NCI-H2227 (cell line): ENCODE measurements around the gene PDE11A.
A peak's percentile ranks its signal among the peaks of the same experiment; 100 is the strongest.

Source experiments
- DNase-seq: peaks from one replicate; lab custom pipeline; 2025; ENCODE audit not compliant: unreplicated experiment; lab: John Stamatoyannopoulos, UW

The PDE11A gene

DNA sequence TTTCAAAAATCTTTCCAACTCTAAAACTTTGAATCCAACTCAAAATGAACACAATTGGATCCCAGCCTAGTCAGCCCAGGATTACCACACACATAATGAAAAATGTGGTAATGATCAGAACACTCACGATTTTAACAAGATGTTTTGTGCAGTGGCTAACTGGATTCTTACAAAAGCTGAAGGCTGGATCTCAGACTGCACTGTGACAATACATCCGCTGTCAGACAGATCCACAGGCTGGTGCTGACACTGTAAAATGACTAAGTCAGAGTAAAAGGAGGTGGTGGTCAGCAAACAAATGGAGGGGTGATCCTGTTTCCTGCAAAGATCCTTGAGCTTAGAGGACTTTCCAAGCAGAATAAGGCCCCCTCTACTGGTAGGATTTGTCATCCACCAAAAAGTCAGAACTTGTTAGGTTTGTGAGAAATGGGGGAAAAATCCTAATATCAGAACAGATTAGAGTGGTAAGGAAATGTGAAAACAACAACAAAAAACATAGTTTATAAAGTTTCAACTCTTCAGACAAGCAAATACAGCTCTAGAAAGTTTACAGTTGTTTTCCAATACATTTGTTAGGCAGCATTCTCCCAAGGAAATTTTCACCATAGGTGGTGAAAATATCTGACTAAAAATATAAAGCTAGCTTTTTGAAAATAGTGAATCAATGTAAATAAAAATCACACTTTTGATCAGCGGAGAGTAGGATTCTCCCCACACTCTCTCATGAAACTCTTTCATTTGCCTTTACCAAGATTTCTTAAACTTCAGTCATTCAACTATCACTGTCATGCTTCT lies 468.1 kb downstream of the PDE11A start:
- peak; percentile 71 for DNase-seq

DNA sequence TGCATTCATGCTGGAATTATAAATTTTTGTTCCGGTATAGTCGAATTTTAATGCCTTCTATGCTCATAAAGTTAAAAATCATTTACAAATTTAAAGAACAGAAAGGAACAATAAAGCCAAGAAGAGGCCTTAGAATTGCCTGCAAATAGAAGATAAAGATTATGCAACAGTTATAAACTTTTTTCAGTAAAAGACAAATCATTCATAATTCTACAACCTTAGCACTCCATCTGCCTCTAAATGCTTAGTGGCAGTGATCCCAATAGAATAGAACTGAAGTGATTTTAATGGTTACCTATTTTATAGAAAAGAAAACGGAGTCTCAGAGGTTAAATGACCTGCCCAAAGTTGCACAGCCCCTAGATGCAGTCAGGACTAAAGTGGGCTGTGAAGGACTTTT lies 468.8 kb downstream of the PDE11A start:
- DNase-seq, result no peak

DNA sequence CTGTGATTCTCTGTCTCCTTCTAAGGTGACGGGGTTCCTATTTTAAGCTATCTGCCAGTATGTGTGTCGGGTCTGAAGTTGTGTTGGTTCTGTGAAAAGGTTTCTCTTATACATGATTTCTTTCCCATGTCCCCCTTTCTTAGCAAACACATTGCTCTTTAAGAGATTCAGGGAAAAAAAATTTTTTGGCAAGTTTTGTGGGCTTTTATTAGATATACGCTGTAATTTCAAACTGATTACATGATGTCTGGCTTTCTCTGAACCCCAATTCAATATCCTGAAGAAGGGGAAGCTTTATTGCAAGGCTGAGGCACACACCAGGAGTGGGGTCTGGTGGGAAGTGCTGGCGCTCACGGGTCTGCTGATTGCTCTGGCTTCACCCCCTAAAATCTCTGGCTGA lies 469.4 kb downstream of the PDE11A start:
- no peak for DNase-seq

DNA sequence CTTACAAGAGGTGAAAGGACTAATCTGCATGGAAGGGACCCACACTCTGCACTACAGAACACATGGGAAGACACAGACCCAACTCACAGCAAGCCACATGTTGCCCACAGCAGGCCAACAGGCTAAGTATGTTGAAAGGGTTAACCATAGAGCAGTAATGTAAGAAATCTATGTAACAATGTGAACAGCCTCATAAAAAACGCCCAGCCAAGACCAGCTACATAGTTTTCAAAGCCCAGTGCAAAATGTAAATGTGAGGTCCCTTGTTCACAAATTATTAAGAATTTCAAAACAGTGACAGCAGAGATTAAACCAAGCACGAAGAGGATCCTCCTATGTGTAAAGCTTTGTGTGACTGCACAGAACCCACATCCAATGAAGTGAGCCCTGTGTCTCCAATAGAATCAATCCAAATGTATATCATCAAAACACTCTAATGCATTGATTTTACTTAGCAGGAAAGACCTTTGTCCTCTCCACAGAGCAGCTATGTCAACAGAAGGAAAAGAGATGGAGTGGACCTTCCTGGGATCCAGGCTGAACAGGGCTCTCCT lies 469.9 kb downstream of the PDE11A start:
- DNase-seq, result no peak

DNA sequence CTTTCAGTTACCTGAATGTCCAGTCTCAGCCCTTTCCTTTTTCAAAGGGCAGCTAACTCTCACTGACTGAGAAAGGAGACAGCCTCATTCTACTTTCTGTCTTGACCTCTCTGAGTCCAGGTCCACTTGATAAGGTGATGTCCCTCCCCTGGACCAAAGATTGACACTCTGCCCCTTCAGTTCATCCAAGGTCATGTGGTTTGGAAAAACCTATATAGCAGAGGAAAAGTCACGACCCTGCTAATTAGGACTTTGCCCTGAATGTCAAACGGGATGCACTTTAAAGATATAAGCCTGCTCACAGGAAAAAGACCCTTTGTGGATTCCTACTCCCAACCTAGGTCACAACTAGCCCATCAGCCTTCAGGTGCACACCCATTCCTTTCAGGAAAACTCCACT lies 471.7 kb downstream of the PDE11A start:
- no peak for DNase-seq

DNA sequence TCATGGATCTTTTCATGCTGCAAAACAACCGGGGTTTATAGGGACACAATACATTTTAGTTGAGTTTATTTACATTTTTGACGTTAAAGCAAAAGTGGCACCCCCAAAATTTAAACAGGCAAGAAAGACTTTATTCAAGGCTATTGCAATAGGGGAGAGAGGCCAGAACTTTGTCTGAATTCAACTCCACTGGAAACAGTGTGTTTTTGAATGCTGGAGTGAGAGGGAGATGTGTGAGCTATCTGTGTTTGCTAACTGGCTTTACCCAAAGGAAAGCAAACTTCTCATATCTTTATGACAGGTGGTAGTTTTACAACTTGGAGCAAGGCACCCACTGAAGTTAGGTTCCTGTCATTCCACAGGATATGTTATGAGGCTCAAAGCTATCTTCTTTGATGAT lies 472.6 kb downstream of the PDE11A start:
- no peak for DNase-seq

DNA sequence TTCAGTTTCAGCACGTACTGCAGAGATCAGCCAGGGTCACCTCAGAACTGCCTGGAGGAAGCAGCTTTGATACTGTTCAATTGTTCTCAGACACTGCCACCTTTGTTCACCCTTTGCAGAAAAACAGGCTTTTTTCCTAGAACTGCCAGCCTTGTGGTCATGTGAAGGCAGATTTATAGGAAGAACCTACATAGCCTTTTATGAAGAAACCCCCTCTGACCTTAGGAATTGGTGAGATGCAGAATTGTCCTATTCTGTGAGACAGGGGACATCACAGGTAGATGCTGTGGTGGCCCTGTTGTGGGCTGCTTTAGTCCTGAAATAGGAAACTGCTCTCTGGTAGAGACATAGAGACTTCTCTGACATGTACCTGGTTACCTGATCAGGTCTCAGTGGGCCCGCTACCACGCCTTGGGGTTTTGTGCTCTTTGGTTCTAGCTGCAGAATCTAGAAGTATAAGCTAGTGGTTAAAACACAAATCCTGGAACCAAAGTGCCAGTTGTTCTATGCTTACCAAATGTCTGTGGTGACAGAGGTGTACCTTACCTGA lies 473.4 kb downstream of the PDE11A start:
- DNase-seq, result peak; percentile 17

DNA sequence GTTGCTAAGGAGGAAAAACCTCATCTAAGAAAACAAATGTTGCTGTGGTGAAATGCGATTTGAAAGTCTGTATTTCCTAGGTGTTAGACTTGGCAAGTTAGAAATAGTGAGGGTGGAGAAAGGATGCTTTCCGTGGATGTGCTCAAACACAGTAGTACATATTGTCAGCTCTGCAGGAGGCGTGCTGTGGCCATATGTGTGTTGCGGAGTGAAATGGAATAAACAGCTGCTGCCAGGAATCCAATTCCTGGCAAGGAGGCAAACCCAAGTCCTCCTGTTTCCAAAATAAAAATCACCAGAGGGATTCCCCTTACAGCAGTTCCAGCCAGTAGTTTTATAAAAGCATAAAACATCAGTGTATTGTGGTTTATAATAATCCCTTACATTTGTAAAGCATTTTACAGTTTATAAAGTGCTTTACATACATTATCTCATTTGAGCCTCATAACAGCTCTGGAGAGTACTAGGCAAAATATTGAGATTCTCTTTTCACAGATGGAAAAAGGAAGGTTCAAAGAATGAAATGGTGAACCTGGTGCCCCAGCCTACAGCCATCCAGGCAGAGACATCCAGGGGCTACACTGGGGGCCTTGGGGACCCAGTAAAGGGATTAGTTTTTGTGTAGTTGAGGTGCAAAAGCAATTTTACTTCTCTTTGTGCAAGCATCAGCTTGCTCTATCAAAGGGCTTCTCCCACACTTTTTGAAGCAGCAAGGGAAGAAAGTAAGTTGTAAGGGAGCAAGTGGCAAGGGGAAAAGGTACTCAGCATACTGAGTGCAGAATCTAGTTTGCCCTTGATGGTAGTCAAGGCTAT lies 474.0 kb downstream of the PDE11A start:
- DNase-seq, result peak; percentile 41

DNA sequence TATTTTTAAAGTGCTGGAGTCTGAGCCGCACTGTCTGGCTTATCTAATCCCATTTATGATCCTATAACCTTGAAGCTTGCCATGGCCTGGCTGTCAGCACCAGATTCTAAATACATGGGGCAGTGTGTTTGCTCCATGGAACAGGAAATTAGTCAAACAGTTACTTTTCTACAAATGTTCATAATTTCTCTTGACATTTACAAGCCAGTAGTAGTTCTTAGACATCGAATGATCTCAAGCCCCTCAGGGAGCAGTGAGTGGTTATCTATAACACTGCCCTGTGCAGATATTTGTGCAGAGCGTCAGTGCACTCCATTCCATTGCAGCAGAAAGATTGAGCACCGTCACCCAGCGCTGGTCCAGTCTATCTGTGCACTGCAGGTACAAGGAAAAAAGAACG lies 474.8 kb downstream of the PDE11A start:
- DNase-seq, result no peak

DNA sequence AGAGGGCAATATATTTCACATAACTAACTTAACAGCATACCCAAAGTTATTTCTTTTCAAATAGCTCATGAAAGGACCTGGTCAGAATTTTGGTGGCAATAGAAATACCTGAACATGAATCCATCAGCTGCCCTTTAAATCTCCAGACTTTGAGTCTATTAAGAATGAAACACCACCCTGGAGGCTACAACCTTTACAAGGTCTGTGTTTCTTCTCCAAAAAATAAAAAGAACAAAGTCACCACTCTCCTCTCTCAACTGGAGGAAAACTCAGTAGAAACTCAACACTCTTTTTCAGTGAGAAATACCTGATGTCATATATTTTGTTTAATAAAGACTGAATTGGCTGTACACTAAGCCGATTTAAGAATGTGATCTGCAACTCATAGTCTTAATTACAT lies 475.7 kb downstream of the PDE11A start:
- DNase-seq, result no peak

DNA sequence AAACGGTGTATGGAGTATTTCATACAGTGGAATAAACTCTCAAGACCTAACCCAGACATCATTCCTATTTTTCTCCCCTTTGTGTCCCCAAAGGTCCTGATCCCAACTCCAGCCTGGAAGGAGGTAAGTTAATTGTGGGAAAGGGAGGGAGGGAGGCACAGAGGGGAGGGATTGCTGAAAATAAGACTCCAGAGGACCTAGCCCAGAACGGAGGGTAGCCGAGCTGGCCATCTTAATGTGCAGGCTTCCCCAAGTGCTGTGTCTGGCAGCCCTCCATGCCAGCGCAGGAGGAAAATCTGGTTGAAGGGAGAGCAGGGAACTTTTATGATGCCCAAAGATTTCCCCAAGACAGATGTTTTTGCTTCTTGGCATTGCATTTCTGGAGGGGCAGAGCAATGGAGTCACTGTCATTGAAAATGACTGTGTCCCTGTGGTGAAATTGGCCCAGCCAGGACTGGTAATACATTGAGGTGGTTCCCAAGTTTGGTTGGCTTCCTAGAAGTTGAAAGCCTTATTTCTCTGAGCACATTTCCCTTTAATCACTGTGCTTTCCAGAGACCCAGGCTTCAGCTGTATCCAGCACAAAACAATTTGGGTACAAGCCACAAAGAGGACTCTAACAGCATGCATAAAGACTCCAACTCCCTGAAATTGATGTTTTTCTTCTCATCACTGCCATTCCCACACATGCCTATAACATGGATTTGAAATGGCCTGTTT lies 477.3 kb downstream of the PDE11A start:
- no peak for DNase-seq

DNA sequence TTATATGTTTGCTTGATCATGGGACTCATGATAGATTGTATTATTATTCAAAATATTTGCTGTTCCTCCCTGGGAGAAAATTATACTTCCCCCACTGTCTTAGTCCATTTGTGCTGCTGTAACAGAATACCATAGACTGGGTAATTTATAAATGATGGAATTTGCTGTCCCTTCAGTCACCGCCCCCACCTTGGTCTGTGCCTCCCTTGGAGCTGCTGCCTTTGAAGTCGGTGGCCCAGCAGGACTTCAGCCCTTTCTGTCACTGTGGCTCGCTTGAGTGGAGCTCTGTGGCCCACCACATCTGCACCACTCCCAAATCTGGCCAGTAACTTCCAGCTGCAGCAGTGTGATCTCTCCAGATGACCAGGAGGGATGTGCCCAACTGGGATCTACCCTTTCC lies 479.2 kb downstream of the PDE11A start:
- DNase-seq, result no peak

DNA sequence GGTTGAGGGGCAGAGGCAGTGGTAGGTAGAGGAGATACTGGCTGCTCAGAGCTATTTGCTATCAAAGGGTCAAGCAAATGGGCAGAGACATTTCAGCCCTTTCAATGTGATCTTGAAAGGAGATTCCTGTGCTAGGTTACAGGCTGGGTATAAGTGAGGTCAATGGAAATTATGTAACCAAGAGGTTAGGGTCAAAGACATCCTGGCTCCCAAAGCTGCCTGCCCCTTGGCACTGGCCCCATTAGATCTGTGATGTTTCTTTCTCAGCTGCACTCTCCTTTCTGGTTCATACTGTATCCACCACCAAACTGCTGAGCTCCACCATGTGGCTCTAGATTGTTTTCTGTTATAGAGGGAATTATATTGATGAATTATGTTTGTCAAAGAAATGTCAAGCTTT lies 479.6 kb downstream of the PDE11A start:
- no peak for DNase-seq

DNA sequence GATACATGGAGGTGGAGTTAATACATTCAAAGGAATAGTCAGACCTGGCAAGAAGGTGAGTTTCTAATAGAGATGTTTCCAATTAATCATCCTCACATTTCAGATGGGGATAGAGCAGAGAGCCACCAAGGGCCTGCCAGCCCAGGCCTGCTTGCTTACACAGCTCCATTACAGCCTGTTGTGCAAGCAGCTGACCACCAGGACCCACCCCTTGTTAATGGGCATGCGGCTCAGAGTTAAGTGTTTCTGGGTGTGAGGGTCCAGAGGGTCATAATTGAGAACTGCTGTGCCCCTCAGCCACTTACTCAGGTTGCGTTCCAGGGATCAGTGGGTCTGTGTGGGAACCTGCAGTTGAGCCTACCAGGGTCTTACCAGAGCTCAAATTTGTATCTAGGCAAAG lies 480.2 kb downstream of the PDE11A start:
- DNase-seq, result no peak

DNA sequence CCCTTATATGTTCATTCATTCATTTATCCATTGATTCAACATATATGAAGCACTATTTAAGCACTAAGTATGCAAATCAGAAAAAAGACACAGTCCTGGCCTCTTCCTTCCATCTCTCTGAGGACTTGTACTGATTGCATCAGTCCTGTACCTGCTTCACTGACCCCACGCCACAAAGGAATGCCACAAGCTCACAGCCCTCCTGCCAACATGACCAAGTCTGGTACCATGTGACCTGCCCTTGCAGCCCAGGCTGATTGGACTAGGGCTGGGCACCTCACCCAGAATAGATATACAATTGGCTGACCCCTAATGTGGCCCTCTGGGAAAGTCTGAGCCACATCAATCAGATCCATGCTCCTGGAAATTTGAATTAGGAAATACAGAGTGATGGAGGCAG lies 483.4 kb downstream of the PDE11A start:
- DNase-seq, result no peak

DNA sequence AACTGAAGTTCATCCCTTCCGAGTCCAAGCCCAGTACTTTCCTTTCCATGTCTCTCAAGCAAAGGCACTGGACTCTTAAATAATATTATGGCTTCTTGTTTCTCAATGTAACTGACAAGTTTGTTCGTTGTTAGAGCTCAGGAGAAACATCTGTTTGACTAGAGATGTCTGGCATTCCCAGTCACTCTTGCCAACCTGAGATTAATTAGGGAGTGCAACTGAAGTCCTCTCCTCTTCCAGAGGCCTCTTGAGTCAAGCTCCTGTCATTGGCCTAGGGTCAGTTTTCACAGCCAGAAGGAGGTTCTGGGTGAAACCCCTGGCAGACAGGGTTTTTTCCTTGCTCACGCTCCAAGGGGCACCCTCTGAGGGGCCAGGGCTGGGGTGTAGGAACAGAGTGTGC lies 483.9 kb downstream of the PDE11A start:
- no peak for DNase-seq

DNA sequence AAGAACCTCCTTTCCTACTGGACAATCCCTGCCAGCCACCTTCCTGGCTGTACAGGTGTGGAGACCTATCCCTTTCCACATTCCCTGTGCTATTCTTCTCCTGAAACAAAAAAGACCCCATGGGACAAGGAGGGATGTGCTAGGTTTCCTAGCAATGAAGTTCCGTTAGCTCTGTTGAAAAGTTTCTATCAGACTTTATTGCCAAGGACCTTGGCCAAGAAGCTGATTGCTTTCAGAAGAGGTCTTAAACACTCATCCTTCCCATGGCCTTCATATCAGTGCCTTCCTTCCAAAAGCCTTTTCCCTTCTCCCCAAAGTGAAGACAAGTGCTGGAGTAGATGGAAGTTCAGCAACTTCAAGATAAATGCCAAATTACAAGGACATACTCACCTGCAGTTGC lies 485.2 kb downstream of the PDE11A start:
- DNase-seq, result no peak

DNA sequence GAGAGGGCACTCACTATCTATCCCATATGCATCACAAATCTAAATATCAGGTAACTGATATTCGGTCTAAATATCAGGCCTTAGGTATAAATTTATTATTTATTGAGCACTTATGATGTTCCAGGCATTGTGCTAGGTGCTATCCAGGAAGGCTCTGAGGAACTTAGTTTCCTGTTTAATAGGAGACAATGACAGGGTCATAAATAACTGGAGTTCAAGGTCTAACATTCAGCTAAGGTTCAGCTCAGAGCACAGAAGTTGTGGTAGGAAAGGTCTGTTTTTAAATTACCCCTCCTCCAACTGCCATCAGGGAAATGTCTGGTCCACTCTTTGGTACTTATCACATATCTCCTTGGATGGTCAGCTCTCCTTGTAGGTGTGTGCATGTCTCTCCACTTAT lies 486.4 kb downstream of the PDE11A start:
- DNase-seq, result no peak

DNA sequence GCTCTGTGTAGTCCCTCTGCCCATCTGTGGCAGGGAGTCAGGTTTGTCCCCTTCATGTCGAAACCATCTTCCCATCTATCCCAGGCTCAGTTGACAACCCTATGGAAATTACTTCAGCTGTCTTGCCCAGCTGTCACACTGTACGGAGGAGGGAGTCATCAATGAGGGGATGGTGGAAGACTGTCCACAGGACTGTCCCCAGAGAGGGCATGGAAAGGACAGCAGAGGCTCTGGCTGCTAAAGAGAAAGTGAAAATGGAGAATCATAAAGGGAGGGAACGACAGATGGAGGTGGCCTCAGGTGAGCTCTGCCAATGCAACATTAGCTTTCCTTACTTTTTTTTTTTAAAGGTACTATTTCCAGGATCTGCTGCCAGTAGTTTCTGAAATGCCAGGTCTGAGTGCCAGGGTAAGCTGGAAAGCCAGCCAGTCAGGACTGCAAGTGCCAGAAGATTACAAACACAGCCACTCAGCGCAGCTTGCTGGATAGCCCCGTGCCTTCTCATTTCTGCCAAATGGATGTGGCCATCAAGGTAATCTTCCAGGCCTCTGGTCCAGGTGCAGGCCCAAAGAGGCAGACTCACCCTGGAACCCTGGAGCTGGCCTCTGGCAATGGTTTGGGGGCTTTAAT lies 487.2 kb downstream of the PDE11A start:
- DNase-seq, result no peak

DNA sequence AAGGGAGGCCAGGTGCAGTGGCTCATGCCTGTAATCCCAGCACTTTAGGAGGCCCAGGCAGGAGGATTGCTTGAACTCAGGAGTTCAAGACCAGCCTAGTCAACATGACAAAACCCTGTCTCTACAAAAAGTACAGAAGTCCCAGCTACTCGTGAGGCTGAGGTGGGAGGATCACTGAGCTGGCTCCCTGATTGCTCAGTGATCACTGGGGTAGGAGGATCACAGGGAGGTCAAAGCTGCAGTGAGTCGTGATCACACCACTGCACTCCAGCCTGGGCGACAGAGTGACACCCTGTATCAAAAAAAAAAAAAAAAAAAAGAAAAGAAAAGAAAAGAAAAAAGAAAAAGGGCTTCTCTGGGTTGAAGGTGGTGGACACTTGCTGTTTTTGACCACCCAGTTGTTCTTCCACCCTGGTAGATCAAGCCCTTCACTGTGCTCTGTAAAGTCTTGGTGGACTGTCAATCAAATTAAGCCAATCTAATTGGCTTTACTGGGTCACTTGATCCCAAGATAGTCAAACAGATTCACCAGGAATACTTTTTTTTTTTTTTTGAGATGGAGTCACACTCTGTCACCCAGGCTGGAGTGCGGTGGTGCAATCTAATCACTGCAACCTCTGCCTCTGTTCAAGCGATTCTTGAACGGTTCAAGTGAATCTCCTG lies 488.4 kb downstream of the PDE11A start:
- no peak for DNase-seq
